Activated naive CD4-positive, alpha-beta T cell treated with anti-CD3 and anti-CD28 coated beads, Interleukin-2, amount 50 U/mL, for 24 hours (primary cell): ENCODE data around the gene PRKN.
A peak's percentile ranks its signal among the peaks of the same experiment; 100 is the strongest.

Source experiments
- H3K27ac Mint-ChIP-seq: one replicate; pipeline ENCODE4 v1.8.0; 2021; ENCODE audit warnings: mild to moderate bottlenecking, mixed read lengths
- H3K27me3 Mint-ChIP-seq: one replicate; pipeline ENCODE4 v1.8.0; 2021; ENCODE audit warnings: mixed read lengths
- H3K36me3 Mint-ChIP-seq: one replicate; pipeline ENCODE4 v1.8.0; 2021; ENCODE audit warnings: mixed read lengths
- H3K4me1 Mint-ChIP-seq: one replicate; pipeline ENCODE4 v1.8.0; 2021; ENCODE audit warnings: mixed read lengths
- H3K4me3 Mint-ChIP-seq: one replicate; pipeline ENCODE4 v1.8.0; 2021; ENCODE audit warnings: mild to moderate bottlenecking, mixed read lengths
- H3K9me3 Mint-ChIP-seq: one replicate; pipeline ENCODE4 v1.8.0; 2021; ENCODE audit warnings: mixed read lengths

Gene PRKN

GRCh38 chr6:162124710-162125435 is 602.7 kb downstream of the PRKN start:
- no peaks in the 10 kb centered on the region for H3K36me3 Mint-ChIP-seq
- H3K27me3 Mint-ChIP-seq: no peaks in the 10 kb centered on the region
- no peak overlapping the region for H3K4me3 Mint-ChIP-seq
- no peak overlapping the region for H3K27ac Mint-ChIP-seq
- H3K4me1 Mint-ChIP-seq: no peaks in the 10 kb centered on the region
- H3K9me3 Mint-ChIP-seq: no peaks in the 10 kb centered on the region

- Mint-ChIP-seq H3K9me3 (no peaks in the 10 kb centered on the region), H3K27me3 (no peaks in the 10 kb centered on the region), H3K4me3 (no peak overlapping the region), H3K36me3 (no peaks in the 10 kb centered on the region), H3K27ac (no peak overlapping the region), H3K4me1 (no peaks in the 10 kb centered on the region)
Measured at GRCh38 chr6:162123797-162124196, 603.8 kb downstream of the PRKN start.

- Mint-ChIP-seq H3K4me1 (no peaks in the 10 kb centered on the region), H3K4me3 (no peak overlapping the region), H3K36me3 (peaks cover 6% of the 10 kb centered on the region), H3K9me3 (no peaks in the 10 kb centered on the region), H3K27me3 (no peaks in the 10 kb centered on the region), H3K27ac (no peak overlapping the region)
Measured at GRCh38 chr6:162119341-162119740, 608.2 kb downstream of the PRKN start.

- no peaks in the 10 kb centered on the region for H3K27me3 Mint-ChIP-seq
- H3K4me3 Mint-ChIP-seq: no peak overlapping the region
- H3K36me3 Mint-ChIP-seq: peaks cover 6% of the 10 kb centered on the region
- H3K4me1 Mint-ChIP-seq: no peaks in the 10 kb centered on the region
- no peaks in the 10 kb centered on the region for H3K9me3 Mint-ChIP-seq
- H3K27ac Mint-ChIP-seq: no peak overlapping the region
Measured at GRCh38 chr6:162118706-162119105, 608.9 kb downstream of the PRKN start.

- H3K27me3 Mint-ChIP-seq: no peaks in the 10 kb centered on the region
- H3K4me3 Mint-ChIP-seq: no peak overlapping the region
- H3K4me1 Mint-ChIP-seq: no peaks in the 10 kb centered on the region
- H3K36me3 Mint-ChIP-seq: peaks cover 6% of the 10 kb centered on the region
- H3K9me3 Mint-ChIP-seq: no peaks in the 10 kb centered on the region
- no peak overlapping the region for H3K27ac Mint-ChIP-seq
Measured at GRCh38 chr6:162116902-162117525, 610.6 kb downstream of the PRKN start.

GRCh38 chr6:162109480-162110050 is 618.0 kb downstream of the PRKN start:
- Mint-ChIP-seq H3K4me1 (no peaks in the 10 kb centered on the region), H3K9me3 (no peaks in the 10 kb centered on the region), H3K27me3 (no peaks in the 10 kb centered on the region), H3K4me3 (no peak overlapping the region), H3K36me3 (peaks cover 1% of the 10 kb centered on the region), H3K27ac (no peak overlapping the region)

GRCh38 chr6:162108041-162108440 is 619.5 kb downstream of the PRKN start:
- H3K4me1 Mint-ChIP-seq: no peaks in the 10 kb centered on the region
- no peak overlapping the region for H3K27ac Mint-ChIP-seq
- H3K4me3 Mint-ChIP-seq: no peak overlapping the region
- peaks cover 5% of the 10 kb centered on the region for H3K9me3 Mint-ChIP-seq
- H3K27me3 Mint-ChIP-seq: no peaks in the 10 kb centered on the region
- peaks cover 1% of the 10 kb centered on the region for H3K36me3 Mint-ChIP-seq

GRCh38 chr6:162100096-162100495 is 627.5 kb downstream of the PRKN start:
- Mint-ChIP-seq H3K36me3 (peaks cover 6% of the 10 kb centered on the region), H3K9me3 (peaks cover 9% of the 10 kb centered on the region), H3K27ac (peak overlapping the region; percentile 8), H3K4me1 (peaks cover 4% of the 10 kb centered on the region), H3K4me3 (no peak overlapping the region), H3K27me3 (no peaks in the 10 kb centered on the region)

- peaks cover 7% of the 10 kb centered on the region for H3K36me3 Mint-ChIP-seq
- no peaks in the 10 kb centered on the region for H3K27me3 Mint-ChIP-seq
- H3K4me1 Mint-ChIP-seq: peaks cover 4% of the 10 kb centered on the region
- H3K9me3 Mint-ChIP-seq: peaks cover 9% of the 10 kb centered on the region
- peak overlapping the region; percentile 8 for H3K27ac Mint-ChIP-seq
- H3K4me3 Mint-ChIP-seq: no peak overlapping the region
Measured at GRCh38 chr6:162099685-162100084, 627.9 kb downstream of the PRKN start.

- H3K36me3 Mint-ChIP-seq: peaks cover 7% of the 10 kb centered on the region
- no peaks in the 10 kb centered on the region for H3K27me3 Mint-ChIP-seq
- H3K9me3 Mint-ChIP-seq: no peaks in the 10 kb centered on the region
- no peak overlapping the region for H3K4me3 Mint-ChIP-seq
- no peaks in the 10 kb centered on the region for H3K4me1 Mint-ChIP-seq
- no peak overlapping the region for H3K27ac Mint-ChIP-seq
Measured at GRCh38 chr6:162092816-162093502, 634.6 kb downstream of the PRKN start.

- Mint-ChIP-seq H3K27ac (no peak overlapping the region), H3K27me3 (no peaks in the 10 kb centered on the region), H3K36me3 (peaks cover 5% of the 10 kb centered on the region), H3K9me3 (no peaks in the 10 kb centered on the region), H3K4me1 (no peaks in the 10 kb centered on the region), H3K4me3 (no peak overlapping the region)
Measured at GRCh38 chr6:162090734-162091133, 636.8 kb downstream of the PRKN start.

- Mint-ChIP-seq H3K27me3 (no peaks in the 10 kb centered on the region), H3K4me3 (no peak overlapping the region), H3K9me3 (no peaks in the 10 kb centered on the region), H3K4me1 (no peaks in the 10 kb centered on the region), H3K36me3 (peaks cover under 1% of the 10 kb centered on the region), H3K27ac (no peak overlapping the region)
Measured at GRCh38 chr6:162088091-162088490, 639.5 kb downstream of the PRKN start.

- Mint-ChIP-seq H3K27me3 (no peaks in the 10 kb centered on the region), H3K36me3 (no peaks in the 10 kb centered on the region), H3K27ac (no peak overlapping the region), H3K4me3 (no peak overlapping the region), H3K9me3 (no peaks in the 10 kb centered on the region), H3K4me1 (no peaks in the 10 kb centered on the region)
Measured at GRCh38 chr6:162085561-162085960, 642.0 kb downstream of the PRKN start.

GRCh38 chr6:162082520-162082919 is 645.0 kb downstream of the PRKN start:
- H3K9me3 Mint-ChIP-seq: no peaks in the 10 kb centered on the region
- H3K4me3 Mint-ChIP-seq: no peak overlapping the region
- H3K4me1 Mint-ChIP-seq: no peaks in the 10 kb centered on the region
- no peaks in the 10 kb centered on the region for H3K27me3 Mint-ChIP-seq
- no peaks in the 10 kb centered on the region for H3K36me3 Mint-ChIP-seq
- H3K27ac Mint-ChIP-seq: no peak overlapping the region

- H3K27ac Mint-ChIP-seq: no peak overlapping the region
- H3K9me3 Mint-ChIP-seq: peaks cover 8% of the 10 kb centered on the region
- H3K27me3 Mint-ChIP-seq: no peaks in the 10 kb centered on the region
- H3K4me1 Mint-ChIP-seq: no peaks in the 10 kb centered on the region
- no peak overlapping the region for H3K4me3 Mint-ChIP-seq
- H3K36me3 Mint-ChIP-seq: peaks cover 2% of the 10 kb centered on the region
Measured at GRCh38 chr6:162078667-162079066, 648.9 kb downstream of the PRKN start.

GRCh38 chr6:162078126-162078525 is 649.4 kb downstream of the PRKN start:
- Mint-ChIP-seq H3K27me3 (no peaks in the 10 kb centered on the region), H3K4me3 (no peak overlapping the region), H3K9me3 (peaks cover 8% of the 10 kb centered on the region), H3K27ac (no peak overlapping the region), H3K4me1 (no peaks in the 10 kb centered on the region), H3K36me3 (peaks cover 2% of the 10 kb centered on the region)
